Cardiac atrium fibroblast (primary cell): ENCODE measurements around the gene OVCA2. TPM values are rescaled to one million over a fixed set of nuclear protein-coding genes. Genes with fewer than 3 reads are reported as not detected.

Experiments used
- total RNA-seq: library from RNA; depleted of rRNA; stranded (reverse); fragments of >200 nt; gene quantifications from 2 replicates; pipeline ENCODE4 v1.2.3, GENCODE V29; 2015

The OVCA2 gene
- 34.5 and 60.1 TPM in 2 replicates for total RNA-seq

GRCh38 chr17:2041561-2042389 lies at the start of gene OVCA2:
OVCA2 (plus strand) TSS chr17:2042022; CDS start chr17:2042048, 26 bp downstream.

GRCh38 chr17:2025220-2025621 lies 16.6 kb upstream of the OVCA2 start, which contains the start of gene RTN4RL1:
RTN4RL1 (minus strand) TSS chr17:2025334; CDS start chr17:2024865, 469 bp downstream.

GRCh38 chr17:2029911-2030778 lies 11.7 kb upstream of the OVCA2 start, which contains the start of gene DPH1:
DPH1 (plus strand) TSS chr17:2030153; CDS start chr17:2030170, 17 bp downstream.

GRCh38 chr17:2054512-2055291 lies 12.9 kb downstream of the OVCA2 start, which contains the start of gene HIC1:
HIC1 (plus strand) TSS chr17:2055103; CDS start chr17:2056691, 1,588 bp downstream.

Other genes with a start within 250 kb of the OVCA2 start
- 4.3 and 6.6 TPM in 2 replicates for gene SMYD4, start 212.1 kb upstream of the OVCA2 start, total RNA-seq
- gene RPA1, start 212.0 kb upstream of the OVCA2 start, total RNA-seq: 12.3 and 46.8 TPM in 2 replicates
- 0.16 and 0.54 TPM in 2 replicates for gene RTN4RL1, start 16.7 kb upstream of the OVCA2 start, total RNA-seq
- 23.6 and 38.6 TPM in 2 replicates for gene DPH1, start 11.9 kb upstream of the OVCA2 start, total RNA-seq
- gene HIC1, start 13.1 kb downstream of the OVCA2 start, total RNA-seq: 39.5 and 79.4 TPM in 2 replicates